Hepatocyte (in vitro differentiated cells): ENCODE data around the gene ARL5A.

Source experiments
- CTCF ChIP-seq: fragments of 200-600 bp; sonication (generic); IDR thresholded peaks from 2 replicates; pipeline ENCODE4 v1.5.1; 2016; ENCODE audit warnings: antibody characterized with exemption, mild to moderate bottlenecking; ENCODE audit not compliant: poor library complexity
- EZH2 ChIP-seq: fragments of 200-600 bp; sonication (generic); IDR thresholded peaks from 2 replicates; pipeline ENCODE4 v1.6.1; 2016; ENCODE audit warnings: antibody characterized with exemption, mild to moderate bottlenecking, borderline replicate concordance
- EZH2phosphoT487 ChIP-seq: fragments of 200-600 bp; sonication (generic); IDR thresholded peaks from one replicate; pipeline ENCODE4 v1.6.1; 2018; ENCODE audit warnings: antibody characterized with exemption, mild to moderate bottlenecking, low read depth, moderate library complexity; ENCODE audit not compliant: unreplicated experiment, severe bottlenecking

- TF ChIP-seq EZH2: no peak
- TF ChIP-seq CTCF: no peak
- TF ChIP-seq EZH2phosphoT487: no peak
Observed at GRCh38 chr2:151815821-151816489, 12.3 kb downstream of the ARL5A start.
